ENCODE measurements around the gene YEATS4. TPM values are rescaled to one million over a fixed set of nuclear protein-coding genes. Genes with fewer than 3 reads are reported as not detected.

Gene YEATS4
- total and polyA plus RNA-seq, 9 of the 15 experiments (the other 6 are each of a cell fraction or from before 2014, with no cell fraction given), result 25.9 to 92.2 (median 49.2) TPM

DNA sequence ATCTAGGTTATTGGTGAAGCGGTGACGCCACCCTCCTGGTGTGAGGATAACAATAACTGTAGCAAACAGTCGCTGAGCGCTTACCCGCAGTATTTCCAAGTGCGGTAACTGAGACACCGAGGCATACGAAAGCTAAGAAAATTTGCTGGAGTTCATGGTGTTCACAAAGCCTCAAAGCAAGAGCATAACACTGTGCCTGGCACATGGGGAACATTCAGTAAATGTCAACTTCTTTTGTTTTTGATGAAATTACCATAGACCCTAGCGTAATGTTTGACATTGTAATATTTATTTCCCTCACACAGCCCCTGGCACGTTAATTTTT, 767 bp downstream of the YEATS4 start (continued):
- TF ChIP-seq ZNF586 (CRISPR knock-in tag; conservative IDR thresholded peaks at IDR 0.05), result no peak
- TF ChIP-seq, protein P1, sequence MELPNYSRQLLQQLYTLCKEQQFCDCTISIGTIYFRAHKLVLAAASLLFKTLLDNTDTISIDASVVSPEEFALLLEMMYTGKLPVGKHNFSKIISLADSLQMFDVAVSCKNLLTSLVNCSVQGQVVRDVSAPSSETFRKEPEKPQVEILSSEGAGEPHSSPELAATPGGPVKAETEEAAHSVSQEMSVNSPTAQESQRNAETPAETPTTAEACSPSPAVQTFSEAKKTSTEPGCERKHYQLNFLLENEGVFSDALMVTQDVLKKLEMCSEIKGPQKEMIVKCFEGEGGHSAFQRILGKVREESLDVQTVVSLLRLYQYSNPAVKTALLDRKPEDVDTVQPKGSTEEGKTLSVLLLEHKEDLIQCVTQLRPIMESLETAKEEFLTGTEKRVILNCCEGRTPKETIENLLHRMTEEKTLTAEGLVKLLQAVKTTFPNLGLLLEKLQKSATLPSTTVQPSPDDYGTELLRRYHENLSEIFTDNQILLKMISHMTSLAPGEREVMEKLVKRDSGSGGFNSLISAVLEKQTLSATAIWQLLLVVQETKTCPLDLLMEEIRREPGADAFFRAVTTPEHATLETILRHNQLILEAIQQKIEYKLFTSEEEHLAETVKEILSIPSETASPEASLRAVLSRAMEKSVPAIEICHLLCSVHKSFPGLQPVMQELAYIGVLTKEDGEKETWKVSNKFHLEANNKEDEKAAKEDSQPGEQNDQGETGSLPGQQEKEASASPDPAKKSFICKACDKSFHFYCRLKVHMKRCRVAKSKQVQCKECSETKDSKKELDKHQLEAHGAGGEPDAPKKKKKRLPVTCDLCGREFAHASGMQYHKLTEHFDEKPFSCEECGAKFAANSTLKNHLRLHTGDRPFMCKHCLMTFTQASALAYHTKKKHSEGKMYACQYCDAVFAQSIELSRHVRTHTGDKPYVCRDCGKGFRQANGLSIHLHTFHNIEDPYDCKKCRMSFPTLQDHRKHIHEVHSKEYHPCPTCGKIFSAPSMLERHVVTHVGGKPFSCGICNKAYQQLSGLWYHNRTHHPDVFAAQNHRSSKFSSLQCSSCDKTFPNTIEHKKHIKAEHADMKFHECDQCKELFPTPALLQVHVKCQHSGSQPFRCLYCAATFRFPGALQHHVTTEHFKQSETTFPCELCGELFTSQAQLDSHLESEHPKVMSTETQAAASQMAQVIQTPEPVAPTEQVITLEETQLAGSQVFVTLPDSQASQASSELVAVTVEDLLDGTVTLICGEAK (IDR thresholded peaks at IDR 0.05), result no peak; the same call in 1 of the 2 replicates
- TF ChIP-seq, protein P1 (CRISPR knock-in tag; IDR thresholded peaks at IDR 0.05), result no peak
- TF ChIP-seq SIN3B (IDR thresholded peaks at IDR 0.05; ENCODE audit: low read depth), result 0 out of 2 replicates have a peak, but pooled peaks have one; percentile 46
- no peak for TF ChIP-seq ZNF133 (CRISPR knock-in tag; IDR thresholded peaks at IDR 0.05)
- TF ChIP-seq, protein P2, sequence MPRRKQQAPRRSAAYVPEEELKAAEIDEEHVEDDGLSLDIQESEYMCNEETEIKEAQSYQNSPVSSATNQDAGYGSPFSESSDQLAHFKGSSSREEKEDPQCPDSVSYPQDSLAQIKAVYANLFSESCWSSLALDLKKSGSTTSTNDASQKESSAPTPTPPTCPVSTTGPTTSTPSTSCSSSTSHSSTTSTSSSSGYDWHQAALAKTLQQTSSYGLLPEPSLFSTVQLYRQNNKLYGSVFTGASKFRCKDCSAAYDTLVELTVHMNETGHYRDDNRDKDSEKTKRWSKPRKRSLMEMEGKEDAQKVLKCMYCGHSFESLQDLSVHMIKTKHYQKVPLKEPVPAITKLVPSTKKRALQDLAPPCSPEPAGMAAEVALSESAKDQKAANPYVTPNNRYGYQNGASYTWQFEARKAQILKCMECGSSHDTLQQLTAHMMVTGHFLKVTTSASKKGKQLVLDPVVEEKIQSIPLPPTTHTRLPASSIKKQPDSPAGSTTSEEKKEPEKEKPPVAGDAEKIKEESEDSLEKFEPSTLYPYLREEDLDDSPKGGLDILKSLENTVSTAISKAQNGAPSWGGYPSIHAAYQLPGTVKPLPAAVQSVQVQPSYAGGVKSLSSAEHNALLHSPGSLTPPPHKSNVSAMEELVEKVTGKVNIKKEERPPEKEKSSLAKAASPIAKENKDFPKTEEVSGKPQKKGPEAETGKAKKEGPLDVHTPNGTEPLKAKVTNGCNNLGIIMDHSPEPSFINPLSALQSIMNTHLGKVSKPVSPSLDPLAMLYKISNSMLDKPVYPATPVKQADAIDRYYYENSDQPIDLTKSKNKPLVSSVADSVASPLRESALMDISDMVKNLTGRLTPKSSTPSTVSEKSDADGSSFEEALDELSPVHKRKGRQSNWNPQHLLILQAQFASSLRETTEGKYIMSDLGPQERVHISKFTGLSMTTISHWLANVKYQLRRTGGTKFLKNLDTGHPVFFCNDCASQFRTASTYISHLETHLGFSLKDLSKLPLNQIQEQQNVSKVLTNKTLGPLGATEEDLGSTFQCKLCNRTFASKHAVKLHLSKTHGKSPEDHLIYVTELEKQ (CRISPR knock-in tag; IDR thresholded peaks at IDR 0.05), result no peak
- peak; percentile 56 for TF ChIP-seq CHD1 (IDR thresholded peaks at IDR 0.05; ENCODE audit: low read length)
- TF ChIP-seq KLF10 (CRISPR knock-in tag; IDR thresholded peaks at IDR 0.05), result 0 out of 2 replicates have a peak, but pooled peaks have one; percentile 15
- no peak for TF ChIP-seq JUND (IDR thresholded peaks at IDR 0.05; ENCODE audit: borderline replicate concordance, low read depth, low read length)
- TF ChIP-seq JUND (tag; IDR thresholded peaks at IDR 0.05; ENCODE audit: borderline replicate concordance, low read depth, low read length), result no peak; the same call in 2 of the 3 replicates
- TF ChIP-seq THRAP3 (IDR thresholded peaks at IDR 0.05; ENCODE audit: borderline replicate concordance), result no peak
- no peak for TF ChIP-seq ZNF695 (CRISPR knock-in tag; IDR thresholded peaks at IDR 0.05)
- no peak for TF ChIP-seq TAL1 (IDR thresholded peaks at IDR 0.05)
- no peak for TF ChIP-seq NFE2L1 (tag; IDR thresholded peaks at IDR 0.05; ENCODE audit: borderline replicate concordance, low read depth)
